Neural progenitor cell (in vitro differentiated cells): ENCODE results near the gene ATP1A3. TPM values are rescaled to one million over a fixed set of nuclear protein-coding genes. Genes with fewer than 3 reads are reported as not detected.

Experiments
- DNase-seq: peaks from one replicate; pipeline ENCODE4 v3.0.0-alpha.2; 2016; ENCODE audit warnings: low spot score
- H2AFZ ChIP-seq: fragments of 200-600 bp; sonication (generic); replicated peaks from 2 replicates; pipeline ENCODE4 v1.6.1; 2016; ENCODE audit warnings: antibody characterized with exemption
- H3F3A ChIP-seq: fragments of 200-600 bp; sonication (generic); 2 replicates; pipeline ENCODE4 v1.6.1; 2016; ENCODE audit warnings: antibody characterized with exemption, low read depth
- H3K27ac ChIP-seq: fragments of 200-600 bp; sonication (generic); 2 replicates; pipeline ENCODE4 v1.5.1; 2016; ENCODE audit warnings: mild to moderate bottlenecking
- H3K27me3 ChIP-seq: fragments of 200-600 bp; sonication (generic); 2 replicates; pipeline ENCODE4 v1.6.1; 2016; ENCODE audit warnings: mild to moderate bottlenecking, moderate library complexity
- H3K36me3 ChIP-seq: fragments of 200-600 bp; sonication (generic); 2 replicates; pipeline ENCODE4 v1.5.1; 2016
- H3K4me1 ChIP-seq: fragments of 200-600 bp; sonication (generic); 2 replicates; pipeline ENCODE4 v1.6.1; 2016; ENCODE audit warnings: mixed run types
- H3K4me2 ChIP-seq: fragments of 200-600 bp; sonication (generic); 2 replicates; pipeline ENCODE4 v1.6.1; 2016
- H3K4me3 ChIP-seq: fragments of 200-600 bp; sonication (generic); 2 replicates; pipeline ENCODE4 v1.5.1; 2016
- H3K79me2 ChIP-seq: fragments of 200-600 bp; sonication (generic); 2 replicates; pipeline ENCODE4 v1.6.1; 2016; ENCODE audit warnings: low read depth
- H3K9ac ChIP-seq: fragments of 200-600 bp; sonication (generic); 2 replicates; pipeline ENCODE4 v1.6.1; 2016
- H3K9me3 ChIP-seq: fragments of 200-600 bp; sonication (generic); 2 replicates; pipeline ENCODE4 v1.5.1; 2016; ENCODE audit warnings: low read depth
- H4K20me1 ChIP-seq: fragments of 200-600 bp; sonication (generic); 2 replicates; pipeline ENCODE4 v1.6.1; 2016; ENCODE audit warnings: low read depth
- H3K27ac Mint-ChIP-seq: 3 replicates; pipeline ENCODE4 v1.8.0; 2021; ENCODE audit warnings: mixed read lengths
- H3K27me3 Mint-ChIP-seq: 2 replicates; pipeline ENCODE4 v1.8.0; 2022; ENCODE audit warnings: low read depth, mild to moderate bottlenecking, inconsistent platforms, moderate library complexity, mixed read lengths; ENCODE audit not compliant: insufficient read depth
- H3K36me3 Mint-ChIP-seq: 3 replicates; pipeline ENCODE4 v1.8.0; 2021; ENCODE audit warnings: mixed read lengths
- H3K4me1 Mint-ChIP-seq: 3 replicates; pipeline ENCODE4 v1.8.0; 2021; ENCODE audit warnings: mixed read lengths
- H3K4me3 Mint-ChIP-seq: 3 replicates; pipeline ENCODE4 v1.8.0; 2021; ENCODE audit warnings: mild to moderate bottlenecking, moderate library complexity, mixed read lengths
- H3K9me3 Mint-ChIP-seq: 3 replicates; pipeline ENCODE4 v1.8.0; 2020; ENCODE audit warnings: mixed read lengths
- EZH2 ChIP-seq: fragments of 200-600 bp; sonication (generic); IDR thresholded peaks from 2 replicates; pipeline ENCODE4 v1.6.1; 2017; ENCODE audit warnings: antibody characterized with exemption, mild to moderate bottlenecking, moderate library complexity
- EZH2phosphoT487 ChIP-seq: fragments of 200-600 bp; sonication (generic); IDR thresholded peaks from 2 replicates; pipeline ENCODE4 v1.6.1; 2017; ENCODE audit warnings: antibody characterized with exemption
- total RNA-seq: library from RNA; depleted of rRNA; stranded (reverse); fragments of >200 nt; gene quantifications from 2 replicates; pipeline ENCODE4 v1.2.3, GENCODE V29; 2015; ENCODE audit warnings: low replicate concordance
- TF ChIP-seq, protein P1 (sequence below): fragments of 200-600 bp; sonication (generic); IDR thresholded peaks from 2 replicates; pipeline ENCODE4 v1.5.1; 2017; ENCODE audit warnings: antibody characterized with exemption, mild to moderate bottlenecking

Gene ATP1A3
- total RNA-seq, 1 donor from 2014 or later = not detected

DNA sequence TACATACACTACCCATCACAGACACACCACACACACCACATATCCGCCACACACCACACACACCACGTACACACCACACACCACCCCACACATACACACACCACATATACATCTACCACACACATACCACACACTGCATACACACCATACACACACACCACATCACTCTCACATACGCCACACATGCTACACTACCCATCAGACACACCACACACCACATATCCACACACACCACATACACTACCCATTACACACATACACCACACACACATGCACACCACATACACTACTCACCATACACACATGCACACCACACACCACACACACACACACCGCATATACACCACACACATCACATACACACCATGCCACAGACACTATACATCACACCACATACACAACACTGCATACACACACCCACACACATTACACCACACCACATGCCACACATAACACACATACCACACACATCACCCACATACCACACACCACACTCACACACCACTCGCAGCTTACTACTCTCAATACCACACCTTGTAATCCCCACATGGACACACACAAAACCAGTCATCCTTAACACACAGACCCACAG is 75.3 kb downstream of the ATP1A3 start:
- Histone ChIP-seq H3K79me2 (no peaks in the 10 kb centered on the region), H3K9me3 (no peaks in the 10 kb centered on the region), H3K4me2 (no peak overlapping the region), H3K9ac (no peak overlapping the region), H3K4me3 (no peak overlapping the region), H3K27ac (no peak overlapping the region), H2AFZ (no peak overlapping the region), H3K4me1 (no peaks in the 10 kb centered on the region), H3F3A (peaks cover 19% of the 10 kb centered on the region), H4K20me1 (peaks cover 11% of the 10 kb centered on the region), H3K36me3 (no peaks in the 10 kb centered on the region), H3K27me3 (peaks cover 98% of the 10 kb centered on the region)
- DNase-seq = no peak
- H3K36me3 Mint-ChIP-seq = no peaks in the 10 kb centered on the region
- peaks cover 25% of the 10 kb centered on the region for H3K27me3 Mint-ChIP-seq
- peaks cover 7% of the 10 kb centered on the region for H3K4me1 Mint-ChIP-seq
- TF ChIP-seq, protein P1, sequence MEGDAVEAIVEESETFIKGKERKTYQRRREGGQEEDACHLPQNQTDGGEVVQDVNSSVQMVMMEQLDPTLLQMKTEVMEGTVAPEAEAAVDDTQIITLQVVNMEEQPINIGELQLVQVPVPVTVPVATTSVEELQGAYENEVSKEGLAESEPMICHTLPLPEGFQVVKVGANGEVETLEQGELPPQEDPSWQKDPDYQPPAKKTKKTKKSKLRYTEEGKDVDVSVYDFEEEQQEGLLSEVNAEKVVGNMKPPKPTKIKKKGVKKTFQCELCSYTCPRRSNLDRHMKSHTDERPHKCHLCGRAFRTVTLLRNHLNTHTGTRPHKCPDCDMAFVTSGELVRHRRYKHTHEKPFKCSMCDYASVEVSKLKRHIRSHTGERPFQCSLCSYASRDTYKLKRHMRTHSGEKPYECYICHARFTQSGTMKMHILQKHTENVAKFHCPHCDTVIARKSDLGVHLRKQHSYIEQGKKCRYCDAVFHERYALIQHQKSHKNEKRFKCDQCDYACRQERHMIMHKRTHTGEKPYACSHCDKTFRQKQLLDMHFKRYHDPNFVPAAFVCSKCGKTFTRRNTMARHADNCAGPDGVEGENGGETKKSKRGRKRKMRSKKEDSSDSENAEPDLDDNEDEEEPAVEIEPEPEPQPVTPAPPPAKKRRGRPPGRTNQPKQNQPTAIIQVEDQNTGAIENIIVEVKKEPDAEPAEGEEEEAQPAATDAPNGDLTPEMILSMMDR = no peak
- TF ChIP-seq EZH2 (no peak), EZH2phosphoT487 (no peak)
- peaks cover 2% of the 10 kb centered on the region for H3K9me3 Mint-ChIP-seq
- H3K4me3 Mint-ChIP-seq = no peak overlapping the region
- H3K27ac Mint-ChIP-seq = no peak overlapping the region

- Histone ChIP-seq H3F3A (peaks cover 19% of the 10 kb centered on the region), H3K36me3 (no peaks in the 10 kb centered on the region), H3K4me3 (no peak overlapping the region), H3K27ac (no peak overlapping the region), H3K79me2 (no peaks in the 10 kb centered on the region), H3K4me1 (peaks cover under 1% of the 10 kb centered on the region), H3K27me3 (peaks cover 100% of the 10 kb centered on the region), H2AFZ (no peak overlapping the region), H4K20me1 (peaks cover 16% of the 10 kb centered on the region), H3K4me2 (no peak overlapping the region), H3K9me3 (no peaks in the 10 kb centered on the region), H3K9ac (no peak overlapping the region)
- Mint-ChIP-seq H3K4me3 (no peak overlapping the region), H3K27ac (no peak overlapping the region), H3K9me3 (no peaks in the 10 kb centered on the region), H3K4me1 (peaks cover 7% of the 10 kb centered on the region), H3K36me3 (no peaks in the 10 kb centered on the region), H3K27me3 (peaks cover 23% of the 10 kb centered on the region)
- DNase-seq = no peak
- TF ChIP-seq EZH2 (no peak), EZH2phosphoT487 (no peak)
- TF ChIP-seq, protein P1 = no peak
Observed at GRCh38 chr19:41918095-41918494, 75.9 kb downstream of the ATP1A3 start.

GRCh38 chr19:41917676-41918075 is 76.4 kb downstream of the ATP1A3 start:
- no peaks in the 10 kb centered on the region for H3K79me2 ChIP-seq
- peaks cover 7% of the 10 kb centered on the region for H3K4me1 Mint-ChIP-seq
- H3K4me3 ChIP-seq = no peak overlapping the region
- peaks cover 5% of the 10 kb centered on the region for H3K4me1 ChIP-seq
- no peaks in the 10 kb centered on the region for H3K9me3 ChIP-seq
- no peak for DNase-seq
- no peaks in the 10 kb centered on the region for H3K9me3 Mint-ChIP-seq
- peaks cover 23% of the 10 kb centered on the region for H3K27me3 Mint-ChIP-seq
- H3K27ac Mint-ChIP-seq = no peak overlapping the region
- H3K4me3 Mint-ChIP-seq = no peak overlapping the region
- peaks cover 16% of the 10 kb centered on the region for H4K20me1 ChIP-seq
- H3K27me3 ChIP-seq = peaks cover 100% of the 10 kb centered on the region
- no peak overlapping the region for H3K4me2 ChIP-seq
- H3F3A ChIP-seq = peaks cover 16% of the 10 kb centered on the region
- no peak overlapping the region for H2AFZ ChIP-seq
- no peaks in the 10 kb centered on the region for H3K36me3 Mint-ChIP-seq
- no peaks in the 10 kb centered on the region for H3K36me3 ChIP-seq
- H3K9ac ChIP-seq = no peak overlapping the region
- H3K27ac ChIP-seq = no peak overlapping the region
- TF ChIP-seq EZH2phosphoT487 = no peak
- TF ChIP-seq, protein P1 = no peak
- no peak for TF ChIP-seq EZH2

Other genes with a start within 250 kb of the ATP1A3 start
- gene CEACAM6, start 238.7 kb downstream of the ATP1A3 start, total RNA-seq = not detected in 2 replicates
- not detected in 2 replicates for gene CEACAM3, start 197.6 kb downstream of the ATP1A3 start, total RNA-seq
- gene LYPD4, start 149.5 kb downstream of the ATP1A3 start, total RNA-seq = not detected in 2 replicates
- gene DMRTC2, start 149.2 kb downstream of the ATP1A3 start, total RNA-seq = not detected in 2 replicates
- gene RPS19, start 134.0 kb downstream of the ATP1A3 start, total RNA-seq = 1,422 and 2,398 TPM in 2 replicates
- 0.11 and 0.25 TPM in 2 replicates for gene CD79A, start 117.0 kb downstream of the ATP1A3 start, total RNA-seq
- gene ARHGEF1, start 111.0 kb downstream of the ATP1A3 start, total RNA-seq = 10.9 and 25.2 TPM in 2 replicates
- 0.22 and 0.65 TPM in 2 replicates for gene ERFL, start 65.8 kb downstream of the ATP1A3 start, total RNA-seq
- gene RABAC1, start 34.9 kb downstream of the ATP1A3 start, total RNA-seq = 33.1 and 108 TPM in 2 replicates
- 5.8 and 19.4 TPM in 2 replicates for gene GRIK5, start 76.0 kb upstream of the ATP1A3 start, total RNA-seq
- gene ZNF574, start 81.9 kb upstream of the ATP1A3 start, total RNA-seq = 13.4 and 35.6 TPM in 2 replicates
- 0.31 and 0.69 TPM in 2 replicates for gene POU2F2, start 138.2 kb upstream of the ATP1A3 start, total RNA-seq
- 19.8 and 54.2 TPM in 2 replicates for gene DEDD2, start 223.4 kb upstream of the ATP1A3 start, total RNA-seq
- gene ZNF526, start 226.1 kb upstream of the ATP1A3 start, total RNA-seq = 6.5 and 13.0 TPM in 2 replicates
- gene GSK3A, start 248.4 kb upstream of the ATP1A3 start, total RNA-seq = 22.5 and 41.3 TPM in 2 replicates